Stimulated activated naive B cell treated with anti-CD40 and anti-IgM and Interleukin-4, amounts not matched to agents 10 μg/mL and 1 μg/mL and 100 μg/mL, for 72 hours (primary cell): ENCODE results near the gene UPP1.
"Not testable (repeated sequence)": the region's sequence is repeated elsewhere in the genome, so short reads cannot be mapped to it uniquely, and the experiment has no call there.

Experiments
- ATAC-seq, 2 donors: fragments of 150-1000 bp; cut with Tn5 transposase; replicated peaks; 2 replicates each; pipeline ENCODE4 v1.10.0; 2021; ENCODE audit warnings: moderate library complexity in 1 of 2
- DNase-seq: peaks from one replicate; pipeline ENCODE4 v3.0.0; 2021
- H3K27ac Mint-ChIP-seq: one replicate; pipeline ENCODE4 v1.8.0; 2022; ENCODE audit warnings: mild to moderate bottlenecking, mixed read lengths
- H3K27me3 Mint-ChIP-seq, 2 donors: one replicate each; pipeline ENCODE4 v1.8.0; 2022; ENCODE audit warnings: mixed read lengths in 2 of 2
- H3K36me3 Mint-ChIP-seq, 2 donors: one replicate each; pipeline ENCODE4 v1.8.0; 2022; ENCODE audit warnings: mixed read lengths in 2 of 2, mild to moderate bottlenecking in 1 of 2
- H3K4me1 Mint-ChIP-seq, 2 donors: one replicate each; pipeline ENCODE4 v1.8.0; 2022; ENCODE audit warnings: mixed read lengths in 2 of 2, mild to moderate bottlenecking in 1 of 2
- H3K4me3 Mint-ChIP-seq, 2 donors: one replicate each; pipeline ENCODE4 v1.8.0; 2022; ENCODE audit warnings: mild to moderate bottlenecking in 2 of 2, mixed read lengths in 2 of 2, moderate library complexity in 1 of 2
- H3K9me3 Mint-ChIP-seq, 2 donors: one replicate each; pipeline ENCODE4 v1.8.0; 2022; ENCODE audit warnings: mixed read lengths in 2 of 2, mild to moderate bottlenecking in 1 of 2

The UPP1 gene

DNA sequence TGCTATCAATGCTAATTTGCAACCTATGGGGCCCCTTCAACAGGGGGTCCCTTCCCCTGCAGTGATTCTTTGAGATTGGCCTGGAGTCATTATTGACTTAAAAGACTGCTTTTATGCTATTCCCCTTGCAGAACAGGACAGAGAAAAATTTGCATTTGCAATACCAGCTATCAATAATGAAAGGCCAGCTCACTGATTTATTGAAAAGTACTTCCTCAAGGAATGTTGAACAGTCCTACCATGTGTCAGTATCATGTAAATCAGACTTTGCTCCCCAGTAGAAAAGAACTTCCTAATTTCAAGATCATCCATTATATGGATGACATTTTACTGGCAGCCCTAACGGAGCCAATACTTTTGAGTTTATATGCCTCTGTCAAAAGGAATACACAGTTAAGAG lies 52.5 kb downstream of the UPP1 start:
- no peak overlapping the region for H3K27ac Mint-ChIP-seq
- peaks cover 5 to 6% of the 10 kb centered on the region in 2 donors for H3K27me3 Mint-ChIP-seq
- H3K36me3 Mint-ChIP-seq, result no peaks in the 10 kb centered on the region
- no peak for DNase-seq
- peaks cover under 1 to 2% of the 10 kb centered on the region in 2 donors for H3K9me3 Mint-ChIP-seq
- peaks cover 0 to 16% of the 10 kb centered on the region in 2 donors for H3K4me1 Mint-ChIP-seq
- ATAC-seq, result no peak
- no peak overlapping the region for H3K4me3 Mint-ChIP-seq

DNA sequence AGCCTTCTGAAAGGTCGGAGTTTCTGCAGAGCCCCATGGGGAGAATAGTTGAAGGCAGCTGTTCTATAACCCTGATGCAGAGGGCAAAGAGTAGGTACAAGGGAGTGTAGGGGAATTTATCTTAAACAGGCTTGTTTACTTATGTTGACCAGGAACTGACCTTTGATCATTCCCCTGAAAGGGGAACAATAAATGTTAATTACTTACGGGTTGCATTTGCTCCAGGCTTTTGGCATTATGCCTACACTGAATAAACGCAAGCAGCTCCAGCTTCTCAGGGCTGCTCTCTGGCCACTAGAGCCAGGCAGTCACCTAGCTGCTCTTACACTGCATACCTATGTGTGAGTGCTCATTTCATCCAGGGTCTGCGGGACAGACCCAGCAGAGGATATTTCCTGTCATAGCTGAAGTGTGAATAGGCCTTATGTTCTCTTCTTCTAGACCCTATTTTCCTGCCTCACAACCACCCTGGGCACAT lies 55.3 kb downstream of the UPP1 start:
- ATAC-seq (no peak), DNase-seq (no peak)
- peaks cover 24 to 30% of the 10 kb centered on the region in 2 donors for H3K27me3 Mint-ChIP-seq
- peaks cover 0 to 2% of the 10 kb centered on the region in 2 donors for H3K9me3 Mint-ChIP-seq
- peaks cover 0 to 13% of the 10 kb centered on the region in 2 donors for H3K4me1 Mint-ChIP-seq
- H3K27ac Mint-ChIP-seq, result no peak overlapping the region
- no peaks in the 10 kb centered on the region for H3K36me3 Mint-ChIP-seq
- no peak overlapping the region for H3K4me3 Mint-ChIP-seq

DNA sequence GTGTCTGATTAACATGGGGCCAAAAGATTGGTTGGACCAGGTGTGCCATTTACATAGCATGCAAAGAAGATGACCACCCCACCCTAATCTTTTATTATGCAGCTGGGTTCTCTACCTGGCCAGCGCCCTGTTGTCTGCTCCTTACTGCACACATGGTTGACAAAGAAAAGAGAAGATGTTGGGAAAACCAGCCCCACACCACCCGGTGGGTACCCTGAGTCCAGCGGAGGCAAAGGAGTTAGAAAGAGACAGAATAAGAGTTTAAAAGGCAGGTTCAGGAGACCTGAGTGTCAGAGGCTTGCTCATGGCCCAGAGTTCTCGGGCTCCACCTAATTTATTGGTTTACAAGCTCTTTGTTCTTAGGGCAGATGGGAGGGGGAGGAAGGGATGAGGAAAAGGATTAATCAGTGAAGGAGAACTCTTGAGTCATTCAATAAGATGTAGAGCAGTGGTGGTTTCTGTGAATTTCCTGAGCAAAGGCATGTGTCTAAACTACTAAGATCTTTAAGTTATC lies 58.1 kb downstream of the UPP1 start:
- no peak for DNase-seq
- ATAC-seq, result no peak
- H3K4me3 Mint-ChIP-seq, result no peak overlapping the region
- peaks cover 0 to 5% of the 10 kb centered on the region in 2 donors for H3K4me1 Mint-ChIP-seq
- H3K27me3 Mint-ChIP-seq, result peaks cover 24 to 30% of the 10 kb centered on the region in 2 donors
- H3K9me3 Mint-ChIP-seq, result peaks cover 0 to 2% of the 10 kb centered on the region in 2 donors
- H3K36me3 Mint-ChIP-seq, result no peaks in the 10 kb centered on the region
- no peak overlapping the region for H3K27ac Mint-ChIP-seq

DNA sequence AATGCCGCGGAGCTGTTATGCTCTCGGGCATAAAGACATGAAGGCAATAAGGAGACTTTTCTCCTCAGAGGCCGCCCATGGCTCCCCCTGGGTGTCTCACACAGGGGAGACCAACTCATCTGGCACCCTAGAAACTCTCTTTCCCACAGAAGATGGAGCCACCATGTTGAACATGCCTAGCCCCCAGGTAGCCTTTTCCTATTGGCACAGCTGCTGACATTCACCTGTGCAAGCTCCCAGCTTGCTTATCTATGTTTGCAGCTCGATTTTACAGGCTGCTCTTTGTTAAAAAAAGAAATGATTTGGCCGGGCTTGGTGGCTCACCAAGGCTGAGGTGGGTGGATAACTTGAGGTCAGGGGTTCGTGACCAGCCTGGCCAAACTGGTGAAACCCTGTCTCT lies 58.6 kb downstream of the UPP1 start:
- H3K4me1 Mint-ChIP-seq, H3K36me3 Mint-ChIP-seq: not testable (repeated sequence)
- peaks cover 24 to 30% of the 10 kb centered on the region in 2 donors for H3K27me3 Mint-ChIP-seq

DNA sequence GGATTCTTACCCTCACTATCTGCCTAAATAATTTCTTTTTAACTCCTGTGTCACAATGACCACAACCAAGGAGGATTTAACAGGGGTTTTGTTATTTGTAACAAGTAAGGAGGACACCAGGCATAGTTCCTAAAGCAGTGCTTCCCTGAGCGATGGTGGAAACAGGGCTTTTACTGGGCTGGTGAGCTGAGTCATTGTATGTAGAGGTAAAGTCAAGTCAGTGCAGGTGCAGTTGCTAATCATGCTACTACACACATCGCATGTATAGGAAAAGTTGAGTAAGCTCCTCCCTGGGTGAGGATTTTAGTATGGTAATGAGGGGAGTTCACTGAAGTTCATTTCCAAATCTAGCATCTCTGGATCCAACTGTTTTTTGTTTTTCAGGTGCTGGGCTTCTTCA lies 59.2 kb downstream of the UPP1 start:
- Mint-ChIP-seq H3K36me3 (no peaks in the 10 kb centered on the region), H3K27ac (no peak overlapping the region), H3K27me3 (peaks cover 24 to 30% of the 10 kb centered on the region in 2 donors), H3K4me3 (no peak overlapping the region), H3K9me3 (no peaks in the 10 kb centered on the region), H3K4me1 (peaks cover 0 to 5% of the 10 kb centered on the region in 2 donors)
- ATAC-seq (no peak), DNase-seq (no peak)

More for the DNA sequence above, 58.6 kb downstream of the UPP1 start:
- not testable (repeated sequence) for H3K9me3 Mint-ChIP-seq, H3K4me3 Mint-ChIP-seq, DNase-seq, ATAC-seq, H3K27ac Mint-ChIP-seq

DNA sequence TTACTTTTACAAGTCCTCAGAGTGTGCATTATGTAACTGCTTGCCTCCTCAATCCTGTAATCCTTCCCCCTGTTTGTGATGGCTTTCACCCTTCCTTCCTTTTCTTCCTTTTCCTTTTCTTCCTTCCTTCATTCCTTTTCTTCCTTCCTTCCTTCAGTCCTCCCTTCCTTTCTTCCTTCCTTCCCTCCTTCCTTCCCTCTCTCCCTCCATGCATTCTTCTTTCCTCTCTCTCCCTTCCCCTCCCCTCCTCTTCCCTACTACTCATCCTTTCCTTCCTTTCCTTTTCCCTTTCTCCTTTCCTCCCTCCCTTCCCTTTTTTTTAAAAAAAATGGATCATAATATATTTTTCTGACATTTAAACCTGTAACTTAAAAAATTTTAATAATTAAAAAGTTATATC lies 60.0 kb downstream of the UPP1 start:
- ATAC-seq, result no peak
- H3K36me3 Mint-ChIP-seq, result no peaks in the 10 kb centered on the region

DNA sequence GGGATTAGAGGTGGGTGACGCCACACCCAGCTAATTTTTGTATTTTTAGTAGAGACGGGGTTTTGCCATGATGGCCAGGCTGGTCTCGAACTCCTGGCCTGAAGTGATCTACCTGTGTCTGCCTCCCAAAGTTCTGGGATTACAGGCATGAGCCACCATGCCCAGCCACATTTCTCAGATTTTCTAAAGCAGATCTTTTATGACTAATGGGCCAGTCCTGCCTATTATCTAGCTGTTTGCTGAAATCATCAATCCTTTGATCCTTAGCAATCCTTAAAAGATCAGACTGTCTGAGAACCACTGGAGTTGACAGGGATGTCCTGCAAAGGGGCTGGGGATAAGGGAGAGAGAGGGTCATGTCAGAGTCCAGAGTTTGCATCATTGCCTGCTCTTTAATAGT lies 61.0 kb downstream of the UPP1 start:
- Mint-ChIP-seq H3K4me1 (no peaks in the 10 kb centered on the region), H3K27me3 (peaks cover 28 to 31% of the 10 kb centered on the region in 2 donors), H3K9me3 (peaks cover 4% of the 10 kb centered on the region in 2 donors), H3K4me3 (no peak overlapping the region), H3K27ac (no peak overlapping the region), H3K36me3 (no peaks in the 10 kb centered on the region)
- no peak for DNase-seq
- no peak for ATAC-seq

More for the DNA sequence above, 60.0 kb downstream of the UPP1 start:
- H3K4me1 Mint-ChIP-seq, result peaks cover 0 to 2% of the 10 kb centered on the region in 2 donors
- H3K27me3 Mint-ChIP-seq, result peaks cover 27 to 28% of the 10 kb centered on the region in 2 donors
- H3K27ac Mint-ChIP-seq, result no peak overlapping the region
- H3K4me3 Mint-ChIP-seq, result no peak overlapping the region
- DNase-seq, result no peak
- H3K9me3 Mint-ChIP-seq, result peaks cover 1 to 4% of the 10 kb centered on the region in 2 donors

DNA sequence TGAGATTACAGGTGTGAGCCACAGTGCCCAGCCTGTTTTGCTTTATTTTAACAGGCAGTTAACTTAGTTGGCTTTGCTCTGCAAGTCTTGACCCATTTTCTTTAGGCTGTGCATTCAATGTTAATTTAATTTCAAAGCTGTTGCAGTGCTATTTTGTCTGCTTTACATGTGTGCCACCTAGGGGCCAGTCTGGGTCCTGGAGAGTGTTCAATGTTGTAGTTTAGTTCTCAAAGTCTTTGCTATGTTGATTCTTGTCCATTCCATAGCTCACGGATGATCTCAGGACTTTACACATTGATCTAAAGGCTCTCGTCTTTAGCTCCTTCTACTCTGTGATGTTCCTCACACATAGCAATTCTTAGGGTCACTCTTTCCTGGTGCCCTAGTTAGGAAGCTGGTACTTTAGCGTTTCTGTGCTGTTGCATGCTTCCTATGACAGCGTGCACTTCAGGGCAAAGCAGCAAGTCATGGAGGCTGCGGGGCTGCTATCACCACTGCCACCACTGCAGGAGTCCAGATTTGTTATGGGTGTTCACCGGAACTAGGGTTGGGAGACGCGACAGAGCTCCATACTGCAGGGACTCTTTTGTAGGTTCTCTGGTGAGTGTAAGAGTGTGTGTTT lies 65.8 kb downstream of the UPP1 start:
- H3K27ac Mint-ChIP-seq, result no peak overlapping the region
- peak in 1 of 2 donors; percentile 61 for ATAC-seq
- DNase-seq, result no peak
- no peak overlapping the region for H3K4me3 Mint-ChIP-seq
- peaks cover 12 to 28% of the 10 kb centered on the region in 2 donors for H3K27me3 Mint-ChIP-seq
- H3K9me3 Mint-ChIP-seq, result peaks cover 4 to 5% of the 10 kb centered on the region in 2 donors
- peaks cover 0 to 1% of the 10 kb centered on the region in 2 donors for H3K4me1 Mint-ChIP-seq
- H3K36me3 Mint-ChIP-seq, result no peaks in the 10 kb centered on the region
